ENCODE measurements around the gene DLG5.

The DLG5 gene

GRCh38 chr10:77820349-77820748 is 106.2 kb downstream of the DLG5 start:
- DNase-seq (ENCODE audit: low read depth in 2 of 2) = no peak

GRCh38 chr10:77819210-77820112 is 107.1 kb downstream of the DLG5 start:
- no peak for DNase-seq (ENCODE audit: low read depth in 2 of 2)

GRCh38 chr10:77818378-77818777 is 108.2 kb downstream of the DLG5 start:
- DNase-seq (ENCODE audit: low read depth in 2 of 2) = no peak

- DNase-seq (ENCODE audit: low read depth in 2 of 2) = no peak
These were observed 109.0 kb downstream of the DLG5 start for GRCh38 chr10:77817541-77817940.

- DNase-seq (ENCODE audit: low read depth in 2 of 2) = no peak
These were observed 110.2 kb downstream of the DLG5 start for GRCh38 chr10:77816311-77816710.

GRCh38 chr10:77812741-77813140 is 113.8 kb downstream of the DLG5 start:
- no peak for DNase-seq (ENCODE audit: low read depth in 2 of 2)

GRCh38 chr10:77811831-77812430 is 114.6 kb downstream of the DLG5 start:
- no peak for DNase-seq (ENCODE audit: low read depth in 2 of 2)

- no peak for DNase-seq (ENCODE audit: low read depth in 2 of 2)
These were observed 115.9 kb downstream of the DLG5 start for GRCh38 chr10:77810446-77811335.

GRCh38 chr10:77809336-77809735 is 117.2 kb downstream of the DLG5 start:
- no peak for DNase-seq (ENCODE audit: low read depth in 2 of 2)

GRCh38 chr10:77807706-77808105 is 118.8 kb downstream of the DLG5 start:
- no peak for DNase-seq (ENCODE audit: low read depth in 2 of 2)

- no peak for DNase-seq (ENCODE audit: low read depth in 2 of 2)
These were observed 119.9 kb downstream of the DLG5 start for GRCh38 chr10:77806511-77807157.

GRCh38 chr10:77805676-77806075 is 120.9 kb downstream of the DLG5 start:
- no peak for DNase-seq (ENCODE audit: low read depth in 2 of 2)

- no peak for DNase-seq (ENCODE audit: low read depth in 2 of 2)
These were observed 122.2 kb downstream of the DLG5 start for GRCh38 chr10:77804371-77804770.

GRCh38 chr10:77801474-77802161 is 124.9 kb downstream of the DLG5 start:
- peak; percentile 21 to 34 for DNase-seq (ENCODE audit: low read depth in 2 of 2)

GRCh38 chr10:77800738-77801266 is 125.8 kb downstream of the DLG5 start:
- DNase-seq (ENCODE audit: low read depth in 2 of 2) = no peak

GRCh38 chr10:77800320-77800719 is 126.2 kb downstream of the DLG5 start:
- DNase-seq (ENCODE audit: low read depth in 2 of 2) = no peak

GRCh38 chr10:77799352-77799751 is 127.2 kb downstream of the DLG5 start:
- peak in 1 of 2 donors; percentile 6 for DNase-seq (ENCODE audit: low read depth in 2 of 2)

GRCh38 chr10:77798940-77799339 is 127.6 kb downstream of the DLG5 start:
- no peak for DNase-seq (ENCODE audit: low read depth in 2 of 2)

GRCh38 chr10:77796311-77796915 is 130.1 kb downstream of the DLG5 start:
- DNase-seq (ENCODE audit: low read depth in 2 of 2) = no peak

GRCh38 chr10:77795426-77796055 is 131.0 kb downstream of the DLG5 start:
- no peak for DNase-seq (ENCODE audit: low read depth in 2 of 2)

Data from stimulated activated CD8-positive, alpha-beta memory T cell treated with anti-CD3 and anti-CD28 coated beads, Interleukin-7, amount 100 ng/mL, for 4 hours (primary cell).